Activated CD4-positive, alpha-beta T cell treated with anti-CD3 and anti-CD28 coated beads, Interleukin-2, amount 10 ng/mL, durations not matched to agents 7 days and 5 days (primary cell): Measurements from ENCODE around the gene CBX2. TPM values are rescaled to one million over a fixed set of nuclear protein-coding genes. Genes with fewer than 3 reads are reported as not detected.
"Not testable (repeated sequence)": the region's sequence is repeated elsewhere in the genome, so short reads cannot be mapped to it uniquely, and the experiment has no call there.

ENCODE experiments used
- CTCF ChIA-PET: fragments of 350-600 bp; sonication (Branson Sonifier 250); formaldehyde crosslinking; loops from one replicate; lab custom pipeline; 2021; ENCODE audit warnings: antibody characterized with exemption; lab: Charles Lee
- POLR2A ChIA-PET: fragments of 350-600 bp; sonication (Branson Sonifier 250); formaldehyde crosslinking; loops from one replicate; lab custom pipeline; 2021; ENCODE audit warnings: antibody characterized with exemption; lab: Charles Lee
- DNase-seq: peaks from one replicate; pipeline ENCODE4 v3.0.0-alpha.2; 2020
- H3K27ac Mint-ChIP-seq: one replicate; pipeline ENCODE4 v1.8.0; 2021; ENCODE audit warnings: mild to moderate bottlenecking, moderate library complexity, mixed read lengths
- H3K27me3 Mint-ChIP-seq: one replicate; pipeline ENCODE4 v1.8.0; 2021; ENCODE audit warnings: mixed read lengths
- H3K36me3 Mint-ChIP-seq: one replicate; pipeline ENCODE4 v1.8.0; 2021; ENCODE audit warnings: low read depth, mixed read lengths
- H3K4me1 Mint-ChIP-seq: one replicate; pipeline ENCODE4 v1.8.0; 2021; ENCODE audit warnings: mixed read lengths
- H3K4me3 Mint-ChIP-seq: one replicate; pipeline ENCODE4 v1.8.0; 2021; ENCODE audit warnings: mild to moderate bottlenecking, moderate library complexity, mixed read lengths
- H3K9me3 Mint-ChIP-seq: one replicate; pipeline ENCODE4 v1.8.0; 2021; ENCODE audit warnings: mixed read lengths
- total RNA-seq, 2 experiments: library from RNA; stranded (reverse); gene quantifications; one replicate each; pipeline ENCODE4 v1.2.3, GENCODE V29; 2021

The CBX2 gene
- total RNA-seq, 2 experiments from 2014 or later: 4.6 to 5.5 TPM

DNA sequence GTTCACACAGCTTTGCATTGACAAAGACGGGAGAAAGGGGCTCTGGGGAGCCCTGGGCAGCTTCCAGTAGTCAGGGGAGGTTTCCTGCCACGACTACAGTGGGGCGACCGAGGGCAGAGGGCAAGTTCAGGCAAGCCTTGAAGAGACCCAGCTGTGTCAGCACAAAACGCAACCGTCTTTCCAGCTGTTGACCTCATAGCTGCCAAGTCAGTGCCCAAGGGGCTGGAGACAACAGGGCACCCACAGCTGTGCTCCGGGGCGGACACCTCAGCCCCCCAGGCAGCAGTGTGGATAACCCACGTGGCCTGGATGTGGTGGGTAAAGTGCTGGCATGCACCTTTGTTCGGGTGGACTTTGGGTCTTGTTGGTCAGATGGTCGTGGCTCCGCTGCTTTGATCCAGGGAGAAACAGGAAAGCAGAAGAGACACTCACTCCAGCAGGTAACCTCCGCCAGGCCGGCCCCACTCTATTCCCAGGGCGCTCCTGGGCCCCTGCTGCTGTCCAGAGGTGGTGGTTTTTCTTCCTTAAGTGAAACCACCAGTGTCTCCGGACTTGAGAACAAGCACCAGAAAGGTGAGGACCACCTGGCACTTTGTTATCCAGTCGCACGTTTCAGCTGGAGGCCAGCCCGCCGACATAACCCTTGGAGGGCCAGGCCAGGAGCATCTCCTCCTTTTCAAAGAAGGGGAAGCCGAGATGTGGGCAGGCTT lies 17.6 kb upstream of the CBX2 start:
- Mint-ChIP-seq H3K4me1 (no peaks in the 10 kb centered on the region), H3K36me3 (no peaks in the 10 kb centered on the region), H3K4me3 (no peak overlapping the region), H3K27me3 (peaks cover 15% of the 10 kb centered on the region), H3K9me3 (no peaks in the 10 kb centered on the region), H3K27ac (no peak overlapping the region)
- no peak for DNase-seq
- ChIA-PET CTCF (interaction anchor here (0.6 to 1.9 kb wide), 2 partner anchors 14 to 1169 kb away, joined by 3 to 4 read pairs; no protein-coding TSS in a partner anchor), POLR2A (no interaction called here)

DNA sequence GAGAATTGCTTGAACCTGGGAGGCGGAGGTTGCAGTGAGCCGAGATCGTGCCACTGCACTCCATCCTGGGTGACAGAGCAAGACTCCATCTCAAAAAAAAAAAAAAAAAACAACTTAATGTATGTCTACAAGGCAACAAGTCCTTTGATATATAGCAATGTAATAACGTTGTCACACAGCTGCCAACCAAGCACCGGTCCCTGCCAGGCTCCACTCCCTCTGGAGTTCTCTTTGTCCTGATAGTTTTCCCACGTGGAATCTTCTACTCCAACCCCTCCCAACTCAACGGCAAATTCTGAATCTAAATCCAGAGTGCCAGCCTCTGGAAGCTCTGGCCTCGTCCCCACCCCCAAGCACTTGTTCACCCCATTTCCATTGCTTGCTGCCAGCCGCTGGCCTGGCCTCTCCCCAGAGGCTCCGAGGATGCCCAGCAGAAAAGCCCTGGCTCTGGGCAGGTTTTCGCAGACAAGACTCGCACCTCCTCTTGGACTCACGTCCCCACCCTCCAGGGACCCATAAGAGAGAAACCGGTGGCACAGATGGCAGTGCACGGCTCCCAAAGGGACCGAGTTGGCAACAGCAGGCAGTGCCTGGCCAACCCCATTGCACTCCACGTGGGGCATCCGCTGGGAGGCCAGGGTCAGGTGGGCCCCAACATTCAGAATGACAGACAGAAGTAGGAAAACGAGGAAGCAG lies 15.9 kb upstream of the CBX2 start:
- H3K27me3 Mint-ChIP-seq: peaks cover 15% of the 10 kb centered on the region
- no peaks in the 10 kb centered on the region for H3K36me3 Mint-ChIP-seq
- H3K27ac Mint-ChIP-seq: no peak overlapping the region
- H3K4me3 Mint-ChIP-seq: no peak overlapping the region
- POLR2A ChIA-PET: no interaction called here
- no peaks in the 10 kb centered on the region for H3K9me3 Mint-ChIP-seq
- DNase-seq: no peak
- CTCF ChIA-PET: interaction anchor here (1.2 kb wide), 1 partner anchor 16 kb away, joined by 3 read pairs; no protein-coding TSS in a partner anchor
- no peaks in the 10 kb centered on the region for H3K4me1 Mint-ChIP-seq

DNA sequence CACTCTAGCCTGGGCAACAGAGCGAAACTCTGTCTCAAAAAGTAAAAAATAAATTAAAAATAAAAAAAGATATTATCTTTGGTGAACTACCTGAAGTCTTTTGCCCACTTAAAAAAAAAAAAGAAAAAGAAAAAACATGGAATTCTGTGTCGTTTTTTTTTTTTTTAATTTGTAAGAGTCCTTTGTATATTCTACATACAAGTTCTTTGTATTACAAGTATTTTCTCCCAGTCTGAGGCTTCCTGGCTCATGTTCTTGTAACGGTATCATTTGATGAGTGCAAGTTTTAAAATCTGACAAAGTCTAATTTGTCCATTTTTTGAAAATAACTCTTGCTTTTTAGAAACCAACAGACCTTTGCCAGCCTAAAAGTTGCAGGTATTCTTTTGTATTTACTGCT lies 12.2 kb upstream of the CBX2 start:
- POLR2A ChIA-PET: no interaction called here

DNA sequence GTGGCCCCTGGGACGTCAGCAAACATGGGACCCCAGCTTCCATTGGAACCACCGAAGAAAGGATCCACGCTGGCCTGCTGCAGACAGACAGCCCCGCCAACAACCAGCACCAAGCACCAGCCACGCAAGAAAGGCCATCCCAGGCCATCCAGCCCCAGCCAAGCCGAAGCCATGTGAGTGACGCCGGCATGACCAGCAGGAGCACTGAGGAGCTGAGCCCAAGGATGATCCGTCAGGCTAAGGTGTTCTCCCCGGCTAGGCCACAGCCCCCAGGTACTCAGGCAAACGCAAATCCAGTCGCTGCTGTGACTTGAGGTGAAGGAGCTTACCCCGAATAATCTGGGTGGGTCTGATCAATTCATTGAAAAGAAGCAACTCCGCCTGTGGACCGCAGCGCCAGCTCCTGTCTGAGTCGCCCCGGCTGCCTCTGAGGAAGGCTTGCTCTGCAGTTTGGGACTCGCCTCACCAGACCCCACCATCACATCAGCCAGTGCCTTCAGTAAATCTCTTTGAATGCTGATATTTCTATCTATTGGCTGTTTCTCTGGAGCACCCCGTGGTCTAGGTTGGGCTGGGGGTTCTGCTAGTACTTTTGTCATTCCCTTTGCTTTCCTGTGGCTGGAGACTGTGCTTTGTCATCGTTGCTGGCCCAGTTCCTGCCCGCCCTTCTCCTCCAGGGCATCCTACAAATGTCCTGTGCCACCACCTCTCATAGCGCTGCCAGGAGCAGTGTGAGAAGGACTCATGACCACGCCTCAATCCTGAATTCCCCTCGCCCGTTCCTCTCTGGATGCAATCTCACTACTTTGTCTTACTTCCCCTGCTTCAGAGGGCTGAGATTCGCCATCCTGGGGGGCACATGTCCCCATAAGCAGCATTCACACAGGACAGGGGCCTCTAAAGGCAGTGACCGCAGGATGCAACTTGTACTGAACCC lies 8.1 kb upstream of the CBX2 start:
- peaks cover 17% of the 10 kb centered on the region for H3K27me3 Mint-ChIP-seq
- CTCF ChIA-PET: interaction anchor here (0.6 kb wide), 1 partner anchor 222 kb away, joined by 4 read pairs; no protein-coding TSS in a partner anchor

More for the DNA sequence above, 12.2 kb upstream of the CBX2 start:
- CTCF ChIA-PET: interaction anchor here (1.2 kb wide), 1 partner anchor 20 kb away, joined by 3 read pairs; no protein-coding TSS in a partner anchor
- no peak for DNase-seq
- Mint-ChIP-seq H3K27ac (no peak overlapping the region), H3K4me3 (no peak overlapping the region), H3K27me3 (peaks cover 5% of the 10 kb centered on the region), H3K9me3 (no peaks in the 10 kb centered on the region), H3K4me1 (no peaks in the 10 kb centered on the region), H3K36me3 (no peaks in the 10 kb centered on the region)

DNA sequence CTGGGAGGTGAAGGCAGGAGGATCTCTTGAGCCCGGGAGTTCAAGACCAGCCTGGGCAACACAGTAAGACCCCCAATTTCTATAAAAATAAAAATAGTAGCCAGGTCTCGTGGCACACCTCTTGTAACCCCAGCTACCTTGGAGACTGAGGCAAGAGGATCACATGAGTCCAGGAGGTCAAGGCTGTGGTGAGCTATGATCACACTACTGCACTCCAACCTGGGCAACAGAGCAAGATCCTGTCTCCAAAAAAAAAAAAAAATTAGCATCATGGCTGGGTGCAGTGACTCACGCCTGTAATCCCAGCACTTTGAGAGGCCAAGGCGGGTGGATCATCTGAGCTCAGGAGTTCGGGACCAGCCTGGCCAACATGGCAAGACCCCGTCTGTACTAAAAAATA lies 6.7 kb upstream of the CBX2 start:
- H3K4me3 Mint-ChIP-seq: no peak overlapping the region
- DNase-seq: no peak
- H3K27me3 Mint-ChIP-seq: peaks cover 30% of the 10 kb centered on the region
- CTCF ChIA-PET: no interaction called here
- no peaks in the 10 kb centered on the region for H3K36me3 Mint-ChIP-seq
- no peak overlapping the region for H3K27ac Mint-ChIP-seq
- H3K4me1 Mint-ChIP-seq: no peaks in the 10 kb centered on the region
- POLR2A ChIA-PET: no interaction called here
- no peaks in the 10 kb centered on the region for H3K9me3 Mint-ChIP-seq

More for the DNA sequence above, 8.1 kb upstream of the CBX2 start:
- Mint-ChIP-seq H3K4me3 (no peak overlapping the region), H3K36me3 (no peaks in the 10 kb centered on the region), H3K27ac (no peak overlapping the region), H3K9me3 (no peaks in the 10 kb centered on the region), H3K4me1 (no peaks in the 10 kb centered on the region)
- POLR2A ChIA-PET: no interaction called here
- no peak for DNase-seq

DNA sequence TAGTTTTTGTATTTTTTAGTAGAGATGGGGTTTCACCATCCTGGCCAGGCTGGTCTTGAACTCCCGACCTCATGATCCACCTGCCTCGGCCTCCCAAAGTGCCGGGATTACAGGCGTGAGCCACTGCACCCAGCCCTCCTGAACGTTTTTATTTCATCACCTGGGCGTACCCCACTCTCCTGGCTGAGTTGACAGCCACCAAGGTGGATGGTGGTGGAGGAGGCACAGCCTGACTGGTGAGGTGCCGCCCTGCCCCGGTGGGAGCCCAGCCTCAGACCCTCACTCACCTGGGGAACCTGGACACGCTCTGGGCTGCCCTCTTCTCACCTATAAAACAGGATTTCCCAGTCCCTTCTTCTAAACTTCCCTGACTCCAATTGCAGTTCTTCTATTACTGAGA lies 5.2 kb upstream of the CBX2 start:
- DNase-seq, H3K9me3 Mint-ChIP-seq, H3K36me3 Mint-ChIP-seq, H3K4me1 Mint-ChIP-seq, POLR2A ChIA-PET, H3K4me3 Mint-ChIP-seq, CTCF ChIA-PET, H3K27ac Mint-ChIP-seq: not testable (repeated sequence)
- peaks cover 42% of the 10 kb centered on the region for H3K27me3 Mint-ChIP-seq

DNA sequence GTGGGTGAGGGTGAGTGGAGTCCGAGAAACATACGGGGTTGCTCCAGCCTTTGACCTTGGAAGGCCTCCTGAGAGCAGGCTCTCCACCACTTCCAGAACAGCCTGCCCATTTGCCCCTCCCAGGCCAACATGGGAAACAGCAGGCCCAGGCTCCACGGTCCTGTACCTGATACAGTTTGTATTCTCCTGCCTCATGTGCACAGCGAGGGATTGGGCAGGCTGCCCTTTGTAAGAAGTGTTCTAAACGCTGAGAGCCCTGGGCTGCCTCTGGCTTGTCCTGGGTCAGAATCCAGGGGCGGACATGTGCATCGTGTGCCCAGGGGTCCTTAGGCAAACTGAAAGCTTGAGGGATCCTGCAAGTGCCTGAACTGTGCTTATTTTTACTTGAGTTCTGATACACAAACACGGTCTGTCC lies 3.4 kb upstream of the CBX2 start:
- Mint-ChIP-seq H3K4me1 (peaks cover 17% of the 10 kb centered on the region), H3K27me3 (peaks cover 53% of the 10 kb centered on the region), H3K9me3 (no peaks in the 10 kb centered on the region), H3K27ac (no peak overlapping the region), H3K4me3 (no peak overlapping the region), H3K36me3 (no peaks in the 10 kb centered on the region)
- ChIA-PET CTCF (interaction anchor here (0.8 to 1.8 kb wide), 5 partner anchors 15 to 70 kb away, joined by 3 to 5 read pairs (median 4); no protein-coding TSS in a partner anchor), POLR2A (no interaction called here)
- no peak for DNase-seq

DNA sequence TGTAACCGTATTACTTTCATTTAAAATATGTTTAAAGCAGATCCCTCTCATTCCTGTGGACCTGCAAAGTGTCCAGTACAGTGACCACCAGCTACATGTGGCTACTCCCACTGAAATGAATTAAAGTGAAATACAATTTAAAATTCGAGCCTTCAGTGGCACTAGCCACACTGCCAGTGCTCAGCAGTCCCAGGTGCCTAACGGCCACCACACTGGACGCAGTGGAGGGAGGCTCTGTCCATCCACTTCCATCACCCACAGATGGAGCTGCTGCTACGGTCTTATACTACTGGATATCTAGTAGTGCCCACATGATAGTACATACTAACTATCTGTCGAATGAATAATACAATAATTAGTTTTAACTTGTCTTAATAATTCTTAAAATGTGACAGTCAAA lies 2.3 kb upstream of the CBX2 start:
- no peak for DNase-seq
- CTCF ChIA-PET: interaction anchor here (1.6 to 2.4 kb wide), 3 partner anchors 14 to 69 kb away, joined by 3 to 6 read pairs (median 5); no protein-coding TSS in a partner anchor
- peaks cover 20% of the 10 kb centered on the region for H3K4me1 Mint-ChIP-seq
- POLR2A ChIA-PET: no interaction called here
- H3K27ac Mint-ChIP-seq: no peak overlapping the region
- no peak overlapping the region for H3K4me3 Mint-ChIP-seq
- peaks cover 57% of the 10 kb centered on the region for H3K27me3 Mint-ChIP-seq
- no peaks in the 10 kb centered on the region for H3K9me3 Mint-ChIP-seq
- H3K36me3 Mint-ChIP-seq: no peaks in the 10 kb centered on the region

DNA sequence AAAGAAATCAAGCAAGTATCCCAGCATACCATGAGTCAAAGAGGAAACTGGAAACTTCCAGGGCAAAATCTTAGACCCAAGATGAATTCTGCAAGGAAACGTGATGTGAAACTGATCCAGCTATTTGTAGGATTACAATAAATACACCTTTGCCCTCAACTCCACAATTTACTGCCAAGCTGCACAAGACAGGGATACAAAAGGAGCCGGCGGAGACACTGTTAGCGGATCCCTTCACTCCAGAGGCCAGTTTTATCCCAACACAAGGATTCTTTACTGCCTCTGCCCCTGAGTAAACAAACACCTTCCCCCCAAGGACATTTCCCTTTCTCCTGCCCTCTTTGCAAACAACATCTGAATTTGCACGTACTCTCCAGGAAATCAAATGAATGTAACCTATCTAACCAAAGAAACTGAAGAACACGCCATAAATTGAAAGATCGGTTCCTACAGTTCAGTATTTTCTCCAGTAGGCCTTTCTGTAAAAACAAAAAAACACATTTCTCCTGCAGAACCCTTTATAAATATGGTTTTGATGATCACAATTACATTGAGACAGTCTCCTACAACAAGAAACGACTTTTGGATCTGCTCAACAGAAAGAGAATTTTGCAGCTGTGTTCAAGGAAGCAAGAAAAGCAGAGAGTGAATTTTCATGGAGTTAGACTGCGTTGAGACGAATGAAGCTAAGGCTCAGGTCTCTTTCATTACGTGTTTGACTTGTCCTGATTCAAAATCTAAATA lies 1.4 kb upstream of the CBX2 start:
- peak overlapping the region; percentile 71 for H3K4me3 Mint-ChIP-seq
- no peak overlapping the region for H3K27ac Mint-ChIP-seq
- H3K27me3 Mint-ChIP-seq: peaks cover 61% of the 10 kb centered on the region
- DNase-seq: no peak
- ChIA-PET POLR2A (no interaction called here), CTCF (interaction anchor here (0.9 to 2.4 kb wide), 2 partner anchors 30 to 64 kb away, joined by 5 to 6 read pairs; no protein-coding TSS in a partner anchor)
- no peaks in the 10 kb centered on the region for H3K9me3 Mint-ChIP-seq
- no peaks in the 10 kb centered on the region for H3K36me3 Mint-ChIP-seq
- H3K4me1 Mint-ChIP-seq: peaks cover 24% of the 10 kb centered on the region

DNA sequence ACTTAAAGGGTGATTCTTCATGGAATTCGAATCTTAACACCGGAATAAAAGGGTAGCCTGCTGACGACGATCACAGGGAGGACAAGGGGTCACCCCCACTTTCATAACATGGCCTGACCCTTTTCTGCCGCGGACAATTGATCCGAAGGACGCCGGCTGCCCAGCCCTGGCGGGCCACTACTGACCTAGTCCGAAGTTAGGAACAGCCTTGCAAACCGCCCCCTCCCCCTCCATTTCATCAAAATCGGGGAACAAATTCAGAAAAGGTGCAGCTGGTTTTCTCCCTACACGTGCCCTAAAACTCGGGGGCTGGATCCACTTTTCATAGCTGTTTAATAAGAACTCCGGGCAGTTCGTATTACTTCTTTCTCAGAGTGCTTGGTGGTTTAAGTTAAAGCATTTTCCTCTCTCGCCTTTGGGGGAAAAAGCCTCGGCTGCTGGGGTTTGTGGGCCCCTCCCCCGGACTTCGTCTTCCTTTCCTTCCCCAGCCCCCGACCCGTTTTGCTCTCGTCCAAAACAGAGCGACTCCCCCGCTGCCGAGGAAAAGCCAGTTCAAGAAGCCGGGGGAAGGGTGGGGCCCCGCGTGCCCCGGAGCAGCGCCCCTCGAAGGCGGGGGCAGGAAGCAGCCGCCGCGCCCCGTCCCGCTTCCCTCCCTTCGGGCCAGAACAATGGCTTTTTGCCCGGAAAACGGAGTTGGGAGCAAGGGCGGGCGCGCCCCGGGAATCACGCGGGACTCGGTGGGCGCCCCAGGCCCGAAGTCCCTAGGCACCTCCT lies 641 bp upstream of the CBX2 start:
- peak; percentile 42 for DNase-seq
- H3K9me3 Mint-ChIP-seq: no peaks in the 10 kb centered on the region
- peak overlapping the region; percentile 71 for H3K4me3 Mint-ChIP-seq
- H3K36me3 Mint-ChIP-seq: no peaks in the 10 kb centered on the region
- ChIA-PET CTCF (interaction anchor here (0.9 to 2.4 kb wide), 2 partner anchors 31 to 63 kb away, joined by 5 to 6 read pairs; no protein-coding TSS in a partner anchor), POLR2A (no interaction called here)
- H3K27ac Mint-ChIP-seq: no peak overlapping the region
- peaks cover 27% of the 10 kb centered on the region for H3K4me1 Mint-ChIP-seq
- peaks cover 61% of the 10 kb centered on the region for H3K27me3 Mint-ChIP-seq

DNA sequence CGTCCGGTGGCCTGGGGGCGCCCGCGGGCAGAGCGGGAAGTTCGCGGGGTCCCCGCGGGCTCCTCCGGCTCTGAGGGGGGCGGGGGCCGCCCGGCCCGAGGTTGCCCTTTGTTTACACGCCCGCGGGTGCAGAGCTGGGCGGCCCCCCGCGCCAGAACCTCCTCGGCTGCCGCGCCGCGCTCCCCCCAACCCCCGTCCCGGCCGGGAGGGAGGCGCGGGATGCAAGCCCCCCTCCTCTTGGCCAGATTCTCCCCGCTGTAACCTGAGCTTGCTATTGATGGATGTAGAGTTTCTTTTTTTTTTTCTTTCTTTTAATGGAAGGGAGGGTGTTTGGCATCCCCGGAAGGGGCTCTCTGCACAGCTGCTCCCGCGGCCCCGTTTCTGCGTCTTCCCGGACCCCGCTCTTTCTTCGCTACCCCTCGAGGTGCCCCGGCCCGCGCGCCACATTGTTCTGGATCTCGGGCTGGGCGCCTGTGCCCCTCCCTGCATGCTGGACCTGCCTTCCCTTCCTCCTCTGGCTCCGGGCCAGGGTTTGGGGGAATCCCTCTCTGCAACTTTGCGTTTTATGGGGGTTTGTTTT lies 646 bp downstream of the CBX2 start:
- Mint-ChIP-seq H3K4me1 (peaks cover 32% of the 10 kb centered on the region), H3K27ac (peak overlapping the region; percentile 76), H3K36me3 (no peaks in the 10 kb centered on the region), H3K27me3 (peaks cover 66% of the 10 kb centered on the region), H3K9me3 (no peaks in the 10 kb centered on the region), H3K4me3 (peak overlapping the region; percentile 82)
- DNase-seq: no peak
- CTCF ChIA-PET: interaction anchor here (0.6 to 0.9 kb wide), 4 partner anchors 35 to 1137 kb away, joined by 3 to 7 read pairs (median 4); no protein-coding TSS in a partner anchor
- POLR2A ChIA-PET: no interaction called here
